Measurements from ENCODE around the gene PPP3CA. TPM values are rescaled to one million over a fixed set of nuclear protein-coding genes. Genes with fewer than 3 reads are reported as not detected.

The PPP3CA gene
- total RNA-seq, 2 donors from 2014 or later = 71.3 to 142 TPM

GRCh38 chr4:101348995-101349800, 1.9 kb upstream of the PPP3CA start:
- 42% methylated on average over 5 of the region's 5 CpGs for WGBS
- peak overlapping the region in 1 of 2 donors; percentile 89 for H3K4me3 ChIP-seq
- intact Hi-C loops (cut with DNase I) = loop anchor here (5.0 to 10.0 kb wide), 3 partner anchors 134 to 1254 kb away; no protein-coding TSS in a partner anchor

DNA sequence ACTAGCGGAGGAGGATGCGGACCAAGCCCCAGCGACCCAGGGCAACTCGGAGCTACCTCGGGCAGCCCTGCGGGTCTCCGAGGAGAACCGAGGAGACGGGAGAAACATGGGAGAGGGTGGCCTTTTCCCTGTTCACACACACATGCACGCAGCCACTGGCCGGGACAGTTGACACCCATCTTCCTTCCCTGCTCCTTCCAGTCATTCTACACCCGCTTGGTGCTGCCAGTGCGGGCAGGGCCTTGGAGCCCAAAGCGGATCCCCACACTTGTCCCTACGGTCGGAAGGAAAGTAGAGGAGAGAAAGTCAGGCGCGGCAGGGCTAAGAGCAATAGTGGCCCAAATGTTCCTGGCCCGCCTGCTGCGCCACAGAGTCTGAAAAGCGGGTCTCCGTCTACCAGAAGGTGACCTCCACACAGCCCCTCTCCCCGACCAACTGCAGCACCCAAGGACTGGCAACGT, 1.1 kb upstream of the PPP3CA start:
- Histone ChIP-seq H3K27me3 (replicated peaks; ENCODE audit: insufficient read depth) (no peaks in the 10 kb centered on the region), H3K36me3 (no peaks in the 10 kb centered on the region), H3K9me3 (no peaks in the 10 kb centered on the region), H3K4me3 (peak overlapping the region; percentile 86 to 89), H3K27ac (peak overlapping the region; percentile 91 to 95), H3K4me1 (replicated peaks) (peaks cover 4% of the 10 kb centered on the region)
- WGBS = 9% methylated on average over 24 of the region's 24 CpGs
- intact Hi-C loops (cut with DNase I) = loop anchor here (5.0 to 10.0 kb wide), 3 partner anchors 134 to 1254 kb away; no protein-coding TSS in a partner anchor
- DNase-seq (ENCODE audit: low spot score) = no peak
- TF ChIP-seq POLR2AphosphoS5 (IDR thresholded peaks at IDR 0.05) (no peak), CTCF (IDR thresholded peaks at IDR 0.05) (no peak)

More at GRCh38 chr4:101348995-101349800, 1.9 kb upstream of the PPP3CA start:
- peak; percentile 48 for DNase-seq (ENCODE audit: low spot score)
- Histone ChIP-seq H3K27me3 (replicated peaks; ENCODE audit: insufficient read depth) (no peaks in the 10 kb centered on the region), H3K36me3 (no peaks in the 10 kb centered on the region), H3K27ac (peak overlapping the region; percentile 91 to 95), H3K9me3 (no peaks in the 10 kb centered on the region), H3K4me1 (replicated peaks) (peaks cover 4% of the 10 kb centered on the region)
- no peak for TF ChIP-seq POLR2A (IDR thresholded peaks at IDR 0.05)

- Histone ChIP-seq H3K27ac (peak overlapping the region; percentile 91 to 95), H3K4me1 (replicated peaks) (peaks cover 4% of the 10 kb centered on the region), H3K9me3 (no peaks in the 10 kb centered on the region), H3K27me3 (replicated peaks; ENCODE audit: insufficient read depth) (no peaks in the 10 kb centered on the region), H3K4me3 (peak overlapping the region; percentile 86 to 89), H3K36me3 (no peaks in the 10 kb centered on the region)
- WGBS = 1% methylated on average over 69 of the region's 71 CpGs
- TF ChIP-seq POLR2AphosphoS5 (IDR thresholded peaks at IDR 0.05) (peak; percentile 94), CTCF (IDR thresholded peaks at IDR 0.05) (peak in 3 of 4 experiments; percentile 9 to 23 (median 22)), POLR2A (IDR thresholded peaks at IDR 0.05) (peak; percentile 82)
- intact Hi-C loops (cut with DNase I) = loop anchor here (5.0 to 10.0 kb wide), 3 partner anchors 133 to 1253 kb away; no protein-coding TSS in a partner anchor
- peak; percentile 100 for DNase-seq (ENCODE audit: low spot score)
These were observed 436 bp upstream of the PPP3CA start for GRCh38 chr4:101347557-101348366.

- intact Hi-C loops (cut with DNase I) = loop anchor here (5.0 to 10.0 kb wide), 3 partner anchors 132 to 1252 kb away; no protein-coding TSS in a partner anchor
- peak; percentile 32 for TF ChIP-seq POLR2A (IDR thresholded peaks at IDR 0.05)
- no peak for TF ChIP-seq POLR2AphosphoS5 (IDR thresholded peaks at IDR 0.05)
- peak overlapping the region; percentile 85 to 91 for H3K27ac ChIP-seq
- no peaks in the 10 kb centered on the region for H3K27me3 ChIP-seq (replicated peaks; ENCODE audit: insufficient read depth)
- WGBS = under 1% methylated on average over 83 of the region's 93 CpGs
- H3K4me3 ChIP-seq = peak overlapping the region; percentile 86 to 89
- peak; percentile 42 for DNase-seq (ENCODE audit: low spot score)
- no peaks in the 10 kb centered on the region for H3K36me3 ChIP-seq
- no peaks in the 10 kb centered on the region for H3K9me3 ChIP-seq
- H3K4me1 ChIP-seq (replicated peaks) = peaks cover 4% of the 10 kb centered on the region
These were observed 717 bp downstream of the PPP3CA start for GRCh38 chr4:101346351-101347266.
